Urothelium cell line (cell line): ENCODE data around the gene RHBDF2.
"Not testable (repeated sequence)": the region's sequence is repeated elsewhere in the genome, so short reads cannot be mapped to it uniquely, and the experiment has no call there.

Experiments
- DNase-seq: peaks from one replicate; pipeline ENCODE4 v3.0.0; 2011; ENCODE audit warnings: low spot score, mixed read lengths
- FAIRE-seq: peaks from 2 replicates; lab custom pipeline; 2011; peaks lifted over from hg19 to GRCh38; lab: Jason Lieb, UNC

RHBDF2 gene

GRCh38 chr17:76538281-76538931 is 37.2 kb upstream of the RHBDF2 start:
- FAIRE-seq (no peak), DNase-seq (no peak)

- DNase-seq (no peak), FAIRE-seq (no peak)
These were observed 36.5 kb upstream of the RHBDF2 start, which contains the start of gene CYGB for GRCh38 chr17:76537578-76538280. CYGB (minus strand) TSS chr17:76537709; CDS start chr17:76537542, 167 bp downstream.

GRCh38 chr17:76537288-76537577 is 36.0 kb upstream of the RHBDF2 start:
- FAIRE-seq = no peak
- no peak for DNase-seq

GRCh38 chr17:76536511-76537287 is 35.5 kb upstream of the RHBDF2 start:
- DNase-seq (no peak), FAIRE-seq (no peak)

- DNase-seq (no peak), FAIRE-seq (peak; percentile 40)
These were observed 34.7 kb upstream of the RHBDF2 start for GRCh38 chr17:76535788-76536510.

- DNase-seq (no peak), FAIRE-seq (no peak)
These were observed 33.9 kb upstream of the RHBDF2 start for GRCh38 chr17:76534831-76535732.

- not testable (repeated sequence) for DNase-seq, FAIRE-seq
These were observed 32.6 kb upstream of the RHBDF2 start for GRCh38 chr17:76533640-76534359.

GRCh38 chr17:76532072-76532651 is 30.9 kb upstream of the RHBDF2 start:
- DNase-seq (no peak), FAIRE-seq (no peak)

- DNase-seq (no peak), FAIRE-seq (no peak)
These were observed 30.3 kb upstream of the RHBDF2 start for GRCh38 chr17:76531486-76532038.

GRCh38 chr17:76530811-76531485 is 29.7 kb upstream of the RHBDF2 start:
- FAIRE-seq (no peak), DNase-seq (no peak)

GRCh38 chr17:76530095-76530723 is 29.0 kb upstream of the RHBDF2 start:
- FAIRE-seq (no peak), DNase-seq (no peak)

- FAIRE-seq = no peak
- no peak for DNase-seq
These were observed 28.2 kb upstream of the RHBDF2 start for GRCh38 chr17:76529224-76530094.

GRCh38 chr17:76528528-76529223 is 27.5 kb upstream of the RHBDF2 start:
- no peak for FAIRE-seq
- DNase-seq = no peak

- DNase-seq (no peak), FAIRE-seq (no peak)
These were observed 26.9 kb upstream of the RHBDF2 start for GRCh38 chr17:76528156-76528527.

- peak; percentile 89 for DNase-seq
- peak; percentile 35 for FAIRE-seq
These were observed 26.3 kb upstream of the RHBDF2 start for GRCh38 chr17:76527430-76528111.

GRCh38 chr17:76527016-76527415 is 25.8 kb upstream of the RHBDF2 start:
- FAIRE-seq, DNase-seq: not testable (repeated sequence)
